Medulla oblongata (tissue), 1 donor: Measurements from ENCODE around the gene DIRAS3.
"Not testable (repeated sequence)": the region's sequence is repeated elsewhere in the genome, so short reads cannot be mapped to it uniquely, and the experiment has no call there.

Experiments used
- DNase-seq: peaks from one replicate; pipeline ENCODE4 v3.0.0-alpha.2; 2015; ENCODE audit errors: extremely low spot score

DIRAS3 gene

GRCh38 chr1:68024635-68025338, 25.6 kb downstream of the DIRAS3 start:
- no peak for DNase-seq

DNA sequence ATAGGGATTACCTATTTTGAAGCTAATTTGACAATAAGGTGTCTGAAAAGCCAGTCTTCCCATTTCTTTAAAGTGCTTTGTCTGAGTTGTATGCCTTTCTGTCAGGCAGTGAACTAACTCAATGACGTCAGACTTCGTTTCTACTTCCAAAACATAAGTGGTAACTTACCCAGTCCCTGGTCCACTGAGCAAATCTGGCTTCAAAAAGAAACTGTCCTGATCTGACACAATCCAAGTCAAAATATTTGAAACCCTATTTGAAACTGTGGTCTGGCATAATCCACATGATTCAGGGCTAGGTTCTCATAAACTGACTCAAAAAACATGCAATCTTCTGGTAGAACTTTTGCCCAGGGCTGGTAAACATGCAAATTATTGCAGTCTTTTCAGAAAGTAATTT, 34.0 kb downstream of the DIRAS3 start:
- DNase-seq: no peak

DNA sequence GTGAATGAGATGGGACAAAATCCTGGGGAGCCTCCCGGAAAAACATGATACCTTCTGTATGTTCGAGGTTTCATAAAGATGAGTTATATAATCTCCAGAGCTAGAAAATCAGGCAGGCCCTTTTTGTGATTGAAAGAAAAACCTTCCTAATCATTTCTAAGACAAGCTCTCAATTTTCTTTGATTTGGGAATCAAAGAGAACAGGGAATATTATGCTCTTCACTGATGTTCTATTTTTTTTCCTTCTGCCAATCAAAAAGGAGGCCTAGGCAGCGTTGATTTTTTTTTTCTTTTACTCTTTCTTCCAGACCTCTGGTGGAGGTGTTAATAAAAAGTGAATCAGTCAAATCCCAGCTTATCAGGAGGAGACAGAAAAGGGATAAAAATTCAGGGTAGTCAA, 34.5 kb downstream of the DIRAS3 start:
- no peak for DNase-seq

DNA sequence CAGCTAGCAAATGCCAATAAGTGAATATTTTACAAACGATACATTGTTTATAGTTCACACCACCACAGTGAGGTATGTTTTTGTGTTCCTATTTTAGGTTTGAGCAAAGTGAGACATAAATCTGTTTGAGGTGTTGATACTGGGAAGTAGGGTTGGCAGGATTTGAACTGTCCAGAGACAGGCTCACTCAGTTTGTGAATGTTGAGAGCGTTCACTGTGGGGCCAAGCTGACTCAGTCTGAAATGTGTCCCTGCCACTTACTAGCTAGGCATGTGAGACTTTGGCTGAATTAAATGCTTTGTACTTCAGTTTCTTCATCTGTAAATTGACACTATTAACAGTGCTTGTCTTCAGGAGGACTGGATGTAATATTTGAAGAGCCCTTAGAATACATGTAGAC, 35.1 kb downstream of the DIRAS3 start:
- no peak for DNase-seq

DNA sequence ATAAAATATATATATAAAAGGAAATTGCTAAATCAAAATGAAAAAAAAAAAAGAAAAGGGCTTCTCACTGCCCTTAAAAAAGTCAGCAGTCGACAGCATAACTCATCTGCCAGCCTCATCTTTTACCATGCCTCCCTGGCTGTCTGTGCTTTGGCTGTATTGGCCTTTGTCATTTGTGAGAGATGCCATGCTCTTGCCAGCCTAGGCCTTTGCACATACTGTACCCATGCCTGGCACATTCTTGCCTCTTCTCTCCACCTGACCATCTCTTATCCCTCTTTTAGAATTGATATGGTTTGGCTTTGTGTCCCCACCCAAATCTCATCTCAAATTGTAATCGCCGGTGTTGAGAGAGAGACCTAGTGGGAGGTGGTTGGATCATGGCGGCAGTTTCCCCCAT, 37.1 kb downstream of the DIRAS3 start:
- no peak for DNase-seq

- DNase-seq: no peak
These were observed 38.6 kb downstream of the DIRAS3 start for GRCh38 chr1:68011657-68012375.

DNA sequence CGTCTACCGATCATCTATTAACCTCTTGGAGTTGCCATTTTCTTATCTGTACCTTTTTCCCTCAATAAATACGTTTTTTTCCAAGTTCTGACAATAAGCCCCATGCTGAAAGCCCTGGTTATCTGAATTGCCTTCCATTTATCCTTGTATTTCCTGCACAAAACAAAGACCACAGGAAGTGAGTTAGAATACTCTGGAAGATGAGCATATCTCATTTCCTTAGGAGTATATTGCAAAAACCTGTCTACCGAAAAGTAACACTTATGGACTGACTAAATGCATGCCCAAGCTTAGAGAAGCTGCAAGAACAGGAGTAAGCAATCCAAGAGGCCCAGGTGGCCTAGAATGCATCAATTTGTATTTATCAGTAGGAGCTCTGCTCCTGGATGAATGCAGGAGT, 39.9 kb downstream of the DIRAS3 start:
- no peak for DNase-seq

DNA sequence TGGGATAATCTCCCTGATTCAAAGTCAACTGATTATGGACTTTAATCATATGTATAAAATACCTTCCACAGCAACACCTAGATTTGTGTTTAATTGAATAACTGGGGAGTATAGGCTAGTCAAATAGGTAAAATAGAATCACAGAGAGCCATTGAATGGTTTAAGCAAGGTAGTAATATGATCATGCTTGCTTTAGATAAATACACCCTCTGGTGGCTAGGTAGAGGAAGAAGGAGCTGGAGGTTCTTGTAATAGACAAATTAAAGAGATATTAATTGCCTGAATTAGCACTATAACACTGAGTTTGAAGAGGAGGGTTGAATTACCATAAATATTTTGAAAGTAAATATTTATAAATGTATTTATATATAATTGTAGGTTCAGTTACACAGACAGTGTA, 40.3 kb downstream of the DIRAS3 start:
- no peak for DNase-seq

- not testable (repeated sequence) for DNase-seq
These were observed 46.8 kb downstream of the DIRAS3 start for GRCh38 chr1:68003626-68004025.

GRCh38 chr1:68000191-68000590, 50.2 kb downstream of the DIRAS3 start:
- no peak for DNase-seq

DNA sequence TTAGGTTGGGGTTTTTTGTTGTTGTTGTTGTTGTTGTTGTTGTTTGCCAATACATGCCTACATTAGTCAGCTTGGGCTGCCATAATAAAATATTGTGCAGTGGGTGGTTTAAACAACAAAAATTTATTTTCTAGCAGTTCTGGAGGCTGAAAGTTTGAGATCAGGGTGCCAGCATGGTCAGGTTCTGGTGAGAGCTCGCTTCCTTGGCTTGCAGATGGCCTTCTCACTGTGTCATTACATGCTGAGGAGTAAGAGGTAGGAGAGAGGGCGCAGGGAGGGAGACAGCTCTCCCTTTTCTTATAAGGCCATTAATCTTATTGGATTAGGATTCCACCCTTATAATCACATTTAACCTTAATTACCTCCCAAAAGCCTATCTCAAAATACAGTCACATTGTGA, 52.7 kb downstream of the DIRAS3 start:
- no peak for DNase-seq
